ENCODE results near the gene ZCCHC13. TPM values are rescaled to one million over a fixed set of nuclear protein-coding genes. Genes with fewer than 3 reads are reported as not detected.
A peak's percentile ranks its signal among the peaks of the same experiment; 100 is the strongest.

The ZCCHC13 gene
- total RNA-seq, 4 donors from 2014 or later = not detected

DNA sequence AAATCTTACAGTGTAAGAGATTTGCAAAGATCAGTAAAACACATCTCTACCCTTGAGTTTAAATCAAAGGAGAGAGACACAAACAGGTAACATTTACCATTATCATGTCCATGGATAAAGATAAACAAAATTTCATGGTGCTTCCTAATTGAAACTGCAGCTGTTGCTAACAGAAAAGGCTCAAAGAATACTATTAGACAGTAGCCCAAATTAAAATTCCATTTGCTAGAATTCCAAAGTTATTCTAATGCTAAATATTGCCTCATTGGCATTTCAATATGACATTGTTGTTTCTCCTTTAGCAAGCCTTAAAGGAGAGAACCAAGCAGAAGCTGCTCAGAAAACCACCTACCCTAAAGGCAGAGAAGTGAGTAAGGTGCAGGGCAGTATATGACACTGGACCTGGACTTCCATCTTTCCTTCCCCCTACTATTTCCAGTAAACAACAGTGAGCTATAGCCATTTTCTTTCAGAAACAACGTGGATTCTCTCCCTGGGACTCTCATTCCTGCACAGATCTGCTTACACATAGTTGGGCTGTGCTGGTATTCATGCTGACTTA is 19.5 kb upstream of the ZCCHC13 start:
- DNase-seq (ENCODE audit: low spot score in 2 of 2) = no peak
- no peaks in the 10 kb centered on the region for H3K27me3 ChIP-seq
- H3K27ac ChIP-seq = no peak overlapping the region
- 0 to 13% methylated on average over 1 of the region's 1 CpG for WGBS, 2 donors
- peaks cover 0 to 21% (median 0%) of the 10 kb centered on the region in 3 donors for H3K36me3 ChIP-seq
- TF ChIP-seq, protein P1, sequence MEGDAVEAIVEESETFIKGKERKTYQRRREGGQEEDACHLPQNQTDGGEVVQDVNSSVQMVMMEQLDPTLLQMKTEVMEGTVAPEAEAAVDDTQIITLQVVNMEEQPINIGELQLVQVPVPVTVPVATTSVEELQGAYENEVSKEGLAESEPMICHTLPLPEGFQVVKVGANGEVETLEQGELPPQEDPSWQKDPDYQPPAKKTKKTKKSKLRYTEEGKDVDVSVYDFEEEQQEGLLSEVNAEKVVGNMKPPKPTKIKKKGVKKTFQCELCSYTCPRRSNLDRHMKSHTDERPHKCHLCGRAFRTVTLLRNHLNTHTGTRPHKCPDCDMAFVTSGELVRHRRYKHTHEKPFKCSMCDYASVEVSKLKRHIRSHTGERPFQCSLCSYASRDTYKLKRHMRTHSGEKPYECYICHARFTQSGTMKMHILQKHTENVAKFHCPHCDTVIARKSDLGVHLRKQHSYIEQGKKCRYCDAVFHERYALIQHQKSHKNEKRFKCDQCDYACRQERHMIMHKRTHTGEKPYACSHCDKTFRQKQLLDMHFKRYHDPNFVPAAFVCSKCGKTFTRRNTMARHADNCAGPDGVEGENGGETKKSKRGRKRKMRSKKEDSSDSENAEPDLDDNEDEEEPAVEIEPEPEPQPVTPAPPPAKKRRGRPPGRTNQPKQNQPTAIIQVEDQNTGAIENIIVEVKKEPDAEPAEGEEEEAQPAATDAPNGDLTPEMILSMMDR (IDR thresholded peaks at IDR 0.05) = no peak
- TF ChIP-seq EP300 (IDR thresholded peaks at IDR 0.05) (no peak), POLR2A (IDR thresholded peaks at IDR 0.05) (no peak)
- peaks cover 0 to 43% (median 0%) of the 10 kb centered on the region in 4 donors for H3K4me1 ChIP-seq
- H3K4me3 ChIP-seq = no peak overlapping the region
- no peaks in the 10 kb centered on the region for H3K9me3 ChIP-seq

DNA sequence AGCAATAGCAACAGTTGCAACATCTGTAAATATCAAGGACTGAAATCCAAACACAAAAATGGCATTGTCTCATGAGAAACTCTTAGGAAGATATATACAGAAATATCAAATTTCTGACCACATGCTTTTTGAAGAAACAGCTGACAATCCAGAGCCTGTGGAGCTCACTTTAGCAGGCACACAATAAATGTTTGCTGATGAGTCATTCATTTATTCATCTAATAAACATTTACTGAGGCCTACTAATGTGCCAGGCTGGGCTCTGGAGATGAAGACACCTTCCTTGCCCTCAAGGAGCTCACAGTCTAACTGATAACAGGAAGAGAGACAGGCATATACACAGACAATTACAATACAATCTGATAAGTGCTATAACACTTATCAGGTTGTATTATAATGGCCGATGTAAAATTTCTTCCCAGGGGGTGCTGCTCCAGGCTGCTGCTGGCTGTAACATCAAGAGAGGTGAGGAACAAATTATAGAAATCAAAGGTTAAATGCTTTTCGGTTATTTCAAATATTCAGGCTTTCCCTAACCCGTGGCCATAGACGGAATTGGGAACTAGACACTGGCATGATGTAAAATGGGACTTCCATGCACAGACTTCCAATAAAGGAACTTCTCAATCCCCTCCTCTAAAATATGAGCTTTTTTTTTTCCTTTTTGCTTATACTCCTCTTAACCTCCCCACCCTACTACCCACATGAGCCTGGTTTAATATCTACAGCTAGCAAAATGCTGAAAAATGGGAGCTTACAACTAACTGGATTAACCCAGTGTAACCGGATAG is 16.8 kb upstream of the ZCCHC13 start:
- Histone ChIP-seq H3K36me3 (peaks cover 0 to 4% (median 0%) of the 10 kb centered on the region in 3 donors), H3K27ac (no peak overlapping the region), H3K4me3 (no peak overlapping the region), H3K4me1 (peaks cover 0 to 42% (median 0%) of the 10 kb centered on the region in 4 donors), H3K9me3 (no peaks in the 10 kb centered on the region), H3K27me3 (no peaks in the 10 kb centered on the region)
- TF ChIP-seq EP300 (IDR thresholded peaks at IDR 0.05) (no peak), POLR2A (IDR thresholded peaks at IDR 0.05) (no peak)
- TF ChIP-seq, protein P1 (IDR thresholded peaks at IDR 0.05) = no peak
- 77 to 78% methylated on average over 5 of the region's 5 CpGs for WGBS, 2 donors
- no peak for DNase-seq (ENCODE audit: low spot score in 2 of 2)

DNA sequence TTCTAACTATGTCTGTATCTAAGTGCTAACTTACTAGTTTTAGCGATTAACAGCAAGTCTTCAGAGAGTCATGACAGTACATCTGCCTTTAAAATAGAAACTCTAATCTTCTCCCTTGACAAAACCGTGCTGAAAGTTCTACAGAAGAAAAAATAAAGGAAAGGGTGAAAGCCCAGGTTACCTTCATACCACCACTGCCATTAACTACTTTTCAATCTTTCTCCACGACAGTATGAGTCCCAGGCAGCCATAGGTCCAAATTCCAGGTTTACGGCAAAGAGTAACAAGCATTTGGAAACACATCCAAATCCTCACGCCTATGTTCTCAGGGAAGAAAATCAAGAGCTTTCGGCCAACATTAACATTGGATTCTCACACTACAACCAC is 12.4 kb upstream of the ZCCHC13 start:
- Histone ChIP-seq H3K27ac (peak overlapping the region; percentile 76 to 93 (median 88)), H3K4me1 (peaks cover 0 to 13% (median 0%) of the 10 kb centered on the region in 4 donors), H3K9me3 (no peaks in the 10 kb centered on the region), H3K4me3 (peak overlapping the region; percentile 48 to 64 (median 52)), H3K36me3 (no peaks in the 10 kb centered on the region), H3K27me3 (no peaks in the 10 kb centered on the region)
- WGBS, 2 donors = 2 to 31% methylated on average over 6 of the region's 6 CpGs
- TF ChIP-seq POLR2A (IDR thresholded peaks at IDR 0.05) = no peak
- no peak for TF ChIP-seq EP300 (IDR thresholded peaks at IDR 0.05)
- TF ChIP-seq, protein P1 (IDR thresholded peaks at IDR 0.05) = no peak
- no peak for DNase-seq (ENCODE audit: low spot score in 2 of 2)

DNA sequence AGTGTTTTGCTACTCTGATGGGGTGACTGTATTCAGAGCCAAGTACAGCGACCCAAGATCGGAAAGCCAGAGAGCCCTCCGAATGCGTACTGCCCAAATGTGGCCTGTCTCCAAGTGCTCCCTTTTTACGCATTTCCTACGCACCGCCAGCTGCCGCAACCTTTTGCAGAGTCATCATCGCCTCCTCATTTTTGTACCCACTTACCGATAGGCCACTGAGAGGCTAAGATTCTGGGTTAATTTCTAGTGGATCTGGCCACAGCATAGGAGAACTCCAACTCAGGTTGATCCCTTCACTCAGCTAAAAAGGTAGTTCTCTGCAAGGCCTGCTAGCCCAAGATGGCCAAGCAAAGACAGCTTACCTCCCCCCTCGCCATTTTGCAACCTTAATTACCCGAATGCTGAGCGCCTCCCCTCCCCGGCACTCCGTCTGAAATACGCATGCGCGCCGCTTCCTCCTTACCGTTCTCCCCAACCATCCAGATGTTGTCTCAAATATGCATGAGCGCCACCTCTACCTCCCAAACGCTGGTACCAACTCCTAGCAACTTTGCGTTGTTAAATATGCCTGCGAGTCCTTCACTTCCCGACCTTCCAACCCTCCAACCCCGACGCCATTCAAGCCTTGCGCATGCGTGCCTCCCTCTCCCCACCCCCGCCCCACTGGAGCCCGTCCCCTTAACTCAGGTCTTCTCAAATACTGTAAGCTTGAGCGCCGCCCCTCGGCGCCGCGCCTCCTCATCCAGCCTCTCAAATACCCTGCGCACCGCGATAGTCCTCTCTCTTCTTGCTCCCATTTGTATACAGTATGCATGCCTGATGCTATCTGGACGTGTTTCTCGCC is 11.8 kb upstream of the ZCCHC13 start:
- Histone ChIP-seq H3K4me1 (peaks cover 0 to 13% (median 0%) of the 10 kb centered on the region in 4 donors), H3K36me3 (no peaks in the 10 kb centered on the region), H3K27ac (peak overlapping the region; percentile 76 to 93 (median 88)), H3K9me3 (no peaks in the 10 kb centered on the region), H3K4me3 (peak overlapping the region; percentile 48 to 64 (median 52)), H3K27me3 (no peaks in the 10 kb centered on the region)
- TF ChIP-seq EP300 (IDR thresholded peaks at IDR 0.05) (peak in 1 of 2 donors; percentile 76), POLR2A (IDR thresholded peaks at IDR 0.05) (peak in 1 of 2 donors; percentile 59)
- TF ChIP-seq, protein P1 (IDR thresholded peaks at IDR 0.05) = peak in 1 of 5 experiments; percentile 6
- peak; percentile 84 to 86 for DNase-seq (ENCODE audit: low spot score in 2 of 2)
- WGBS, 2 donors = 1 to 28% methylated on average over 42 of the region's 42 CpGs

Measured in tibial nerve (tissue), 4 donors.